ENCODE measurements around the gene TMEM120B. TPM values are rescaled to one million over a fixed set of nuclear protein-coding genes. Genes with fewer than 3 reads are reported as not detected.

The TMEM120B gene
- total RNA-seq, 1 experiment from 2014 or later, result 20.5 TPM

- POLR2A ChIA-PET, result no interaction called here
- TF ChIP-seq ZFX (IDR thresholded peaks at IDR 0.05), result no peak
- TF ChIP-seq ELF1 (IDR thresholded peaks at IDR 0.05; ENCODE audit: borderline replicate concordance, low read depth), result no peak
- TF ChIP-seq YY1 (IDR thresholded peaks at IDR 0.05; ENCODE audit: extremely low read depth, insufficient replicate concordance, low read depth, low read length), result no peak
- H3K9me2 ChIP-seq (ENCODE audit: insufficient read depth), result no peaks in the 10 kb centered on the region
- no peaks in the 10 kb centered on the region for H3K4me1 ChIP-seq (ENCODE audit: control insufficient read depth in 1 of 2, insufficient read depth in 2 of 2, low read length in 2 of 2)
- no peaks in the 10 kb centered on the region for H3K9me3 ChIP-seq (ENCODE audit: control insufficient read depth in 1 of 2, insufficient read depth in 1 of 2, low read depth in 1 of 2, low read length in 2 of 2)
- no peaks in the 10 kb centered on the region for H4K20me1 ChIP-seq (ENCODE audit: insufficient read depth)
- no peak overlapping the region for H3K9ac ChIP-seq (ENCODE audit: low read length)
- no peak overlapping the region for H3K4me2 ChIP-seq (ENCODE audit: low read length)
- no peaks in the 10 kb centered on the region for H3K27me3 ChIP-seq (ENCODE audit: insufficient read depth, low read length)
- BruUV-seq (replicated peaks), result no TSS peak
- H3K36me3 ChIP-seq (ENCODE audit: control insufficient read depth in 1 of 2, insufficient read depth in 2 of 2, low read length in 2 of 2), result peaks cover 4 to 8% of the 10 kb centered on the region in 2 experiments; a peak in 3 of 4 replicates
- CTCF ChIA-PET, result no interaction called here
- H2AFZ ChIP-seq (ENCODE audit: low read depth, low read length, poor library complexity, severe bottlenecking), result no peak overlapping the region
- H3K27ac ChIP-seq (ENCODE audit: low read depth, low read length), result no peak overlapping the region
- intact Hi-C loops (cut with micrococcal nuclease), result no loop called here
- H3K4me3 ChIP-seq (replicated peaks in 1 of 2; ENCODE audit: low read depth in 1 of 2, low read length in 2 of 2), result no peak overlapping the region
- no peaks in the 10 kb centered on the region for H3K79me2 ChIP-seq (ENCODE audit: insufficient read depth, low read length)
- DNase-seq (ENCODE audit: low read depth, low spot score) (no peak), ATAC-seq (no peak)
- RAD21 ChIA-PET (ENCODE audit: low non-redundant PET in 1 of 2, low total read pairs in 2 of 2, uncharacterized antibody in 2 of 2, unreplicated experiment in 2 of 2), result no interaction called here
Observed at GRCh38 chr12:121751034-121751433, 38.5 kb downstream of the TMEM120B start.

- no peak overlapping the region for H2AFZ ChIP-seq (ENCODE audit: low read depth, low read length, poor library complexity, severe bottlenecking)
- H3K9me2 ChIP-seq (ENCODE audit: insufficient read depth), result no peaks in the 10 kb centered on the region
- no TSS peak for BruUV-seq (replicated peaks)
- no peak overlapping the region for H3K4me3 ChIP-seq (replicated peaks in 1 of 2; ENCODE audit: low read depth in 1 of 2, low read length in 2 of 2)
- no peaks in the 10 kb centered on the region for H4K20me1 ChIP-seq (ENCODE audit: insufficient read depth)
- DNase-seq (ENCODE audit: low read depth, low spot score), result no peak
- H3K79me2 ChIP-seq (ENCODE audit: insufficient read depth, low read length), result no peaks in the 10 kb centered on the region
- H3K36me3 ChIP-seq (ENCODE audit: control insufficient read depth in 1 of 2, insufficient read depth in 2 of 2, low read length in 2 of 2), result peaks cover 4 to 10% of the 10 kb centered on the region in 2 experiments; a peak in 3 of 4 replicates
- H3K27me3 ChIP-seq (ENCODE audit: insufficient read depth, low read length), result no peaks in the 10 kb centered on the region
- TF ChIP-seq POLR2A (IDR thresholded peaks at IDR 0.05; ENCODE audit: borderline replicate concordance, extremely low read depth, insufficient read depth, insufficient read length), result no peak
- TF ChIP-seq YY1 (IDR thresholded peaks at IDR 0.05; ENCODE audit: extremely low read depth, insufficient replicate concordance, low read depth, low read length), result no peak
- TF ChIP-seq SRF (IDR thresholded peaks at IDR 0.05; ENCODE audit: low read depth), result no peak
- TF ChIP-seq EZH2phosphoT487 (IDR thresholded peaks at IDR 0.05; ENCODE audit: borderline replicate concordance), result no peak
- no peak for TF ChIP-seq ELF1 (IDR thresholded peaks at IDR 0.05; ENCODE audit: borderline replicate concordance, low read depth)
- no peak for TF ChIP-seq ZBTB33 (IDR thresholded peaks at IDR 0.05; ENCODE audit: extremely low read depth, insufficient replicate concordance, low read length)
- no peak for TF ChIP-seq RAD21 (IDR thresholded peaks at IDR 0.05; ENCODE audit: low read depth)
- ChIA-PET POLR2A (no interaction called here), CTCF (no interaction called here), RAD21 (ENCODE audit: low non-redundant PET in 1 of 2, low total read pairs in 2 of 2, uncharacterized antibody in 2 of 2, unreplicated experiment in 2 of 2) (no interaction called here)
- no peak for ATAC-seq
- no peak overlapping the region for H3K9ac ChIP-seq (ENCODE audit: low read length)
- H3K4me2 ChIP-seq (ENCODE audit: low read length), result no peak overlapping the region
- intact Hi-C loops (cut with micrococcal nuclease), result no loop called here
- no peak overlapping the region for H3K27ac ChIP-seq (ENCODE audit: low read depth, low read length)
- no peaks in the 10 kb centered on the region for H3K9me3 ChIP-seq (ENCODE audit: control insufficient read depth in 1 of 2, insufficient read depth in 1 of 2, low read depth in 1 of 2, low read length in 2 of 2)
- H3K4me1 ChIP-seq (ENCODE audit: control insufficient read depth in 1 of 2, insufficient read depth in 2 of 2, low read length in 2 of 2), result no peaks in the 10 kb centered on the region
Observed at GRCh38 chr12:121751749-121752351, 39.3 kb downstream of the TMEM120B start.

Data from HCT116 (cell line).